ENCODE results near the gene NOG. TPM values are rescaled to one million over a fixed set of nuclear protein-coding genes. Genes with fewer than 3 reads are reported as not detected.

NOG gene
- total RNA-seq, 1 experiment from 2014 or later = not detected

DNA sequence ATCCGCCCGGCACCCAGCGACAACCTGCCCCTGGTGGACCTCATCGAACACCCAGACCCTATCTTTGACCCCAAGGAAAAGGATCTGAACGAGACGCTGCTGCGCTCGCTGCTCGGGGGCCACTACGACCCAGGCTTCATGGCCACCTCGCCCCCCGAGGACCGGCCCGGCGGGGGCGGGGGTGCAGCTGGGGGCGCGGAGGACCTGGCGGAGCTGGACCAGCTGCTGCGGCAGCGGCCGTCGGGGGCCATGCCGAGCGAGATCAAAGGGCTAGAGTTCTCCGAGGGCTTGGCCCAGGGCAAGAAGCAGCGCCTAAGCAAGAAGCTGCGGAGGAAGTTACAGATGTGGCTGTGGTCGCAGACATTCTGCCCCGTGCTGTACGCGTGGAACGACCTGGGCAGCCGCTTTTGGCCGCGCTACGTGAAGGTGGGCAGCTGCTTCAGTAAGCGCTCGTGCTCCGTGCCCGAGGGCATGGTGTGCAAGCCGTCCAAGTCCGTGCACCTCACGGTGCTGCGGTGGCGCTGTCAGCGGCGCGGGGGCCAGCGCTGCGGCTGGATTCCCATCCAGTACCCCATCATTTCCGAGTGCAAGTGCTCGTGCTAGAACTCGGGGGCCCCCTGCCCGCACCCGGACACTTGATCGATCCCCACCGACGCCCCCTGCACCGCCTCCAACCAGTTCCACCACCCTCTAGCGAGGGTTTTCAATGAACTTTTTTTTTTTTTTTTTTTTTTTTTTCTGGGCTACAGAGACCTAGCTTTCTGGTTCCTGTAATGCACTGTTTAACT is 1.0 kb downstream of the NOG start:
- in situ Hi-C loops (cut with HindIII; ENCODE audit: low pct_unique_long_range_greater_than_20kb, low sequenced_read_pairs) = loop anchor here (25.0 kb wide), 1 partner anchor 118 kb away; no protein-coding TSS in a partner anchor
- peak; percentile 8 for DNase-seq (ENCODE audit: low read depth, low spot score)

DNA sequence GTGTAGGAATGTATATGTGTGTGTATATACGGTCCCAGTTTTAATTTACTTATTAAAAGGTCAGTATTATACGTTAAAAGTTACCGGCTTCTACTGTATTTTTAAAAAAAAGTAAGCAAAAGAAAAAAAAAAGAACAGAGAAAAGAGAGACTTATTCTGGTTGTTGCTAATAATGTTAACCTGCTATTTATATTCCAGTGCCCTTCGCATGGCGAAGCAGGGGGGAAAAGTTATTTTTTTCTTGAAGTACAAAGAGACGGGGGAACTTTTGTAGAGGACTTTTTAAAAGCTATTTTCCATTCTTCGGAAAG is 1.6 kb downstream of the NOG start:
- no peak for DNase-seq (ENCODE audit: low read depth, low spot score)
- in situ Hi-C loops (cut with HindIII; ENCODE audit: low pct_unique_long_range_greater_than_20kb, low sequenced_read_pairs) = loop anchor here (25.0 kb wide), 1 partner anchor 117 kb away; no protein-coding TSS in a partner anchor

DNA sequence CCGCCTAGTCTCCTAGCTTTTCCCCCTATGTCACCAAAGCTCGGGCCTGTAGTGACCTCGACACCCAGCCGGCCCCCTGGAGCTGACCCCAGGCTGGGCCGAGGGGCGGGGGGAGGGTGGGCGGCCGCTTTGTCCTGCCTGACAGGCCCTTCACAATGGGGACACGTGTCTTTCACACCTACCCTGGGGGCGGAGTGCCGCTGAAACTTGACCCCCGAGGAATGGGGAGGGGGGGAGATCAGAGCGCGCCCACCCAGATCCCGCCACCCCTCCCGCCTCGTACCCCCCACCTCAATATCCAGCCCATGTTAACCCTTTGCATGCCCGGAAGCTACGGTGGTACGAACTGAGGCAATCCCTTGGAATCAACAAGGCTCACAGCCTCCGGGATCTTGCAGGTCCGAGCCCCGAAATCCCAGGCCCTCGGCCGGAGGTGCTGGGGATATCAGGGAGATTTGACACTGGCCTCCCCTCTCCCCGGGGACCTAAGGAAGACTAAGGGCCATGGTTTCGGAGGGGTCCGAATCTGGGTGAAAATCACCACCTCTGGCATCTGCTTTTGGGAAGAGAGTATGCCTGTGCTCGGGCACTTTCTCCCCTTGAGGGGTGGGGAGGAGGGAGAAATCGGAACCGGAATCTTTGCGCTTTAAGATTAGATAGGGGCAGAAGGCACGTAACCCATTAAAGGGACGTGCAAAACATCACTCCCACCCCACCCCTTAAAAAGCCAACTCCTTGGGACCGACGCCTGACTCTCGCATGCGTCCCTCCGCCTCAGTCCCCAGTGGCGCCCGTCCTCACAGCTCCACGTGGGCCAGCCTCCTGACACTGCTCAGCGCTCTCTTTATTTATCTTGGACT is 2.6 kb downstream of the NOG start:
- DNase-seq (ENCODE audit: low read depth, low spot score) = no peak
- in situ Hi-C loops (cut with HindIII; ENCODE audit: low pct_unique_long_range_greater_than_20kb, low sequenced_read_pairs) = loop anchor here (25.0 kb wide), 1 partner anchor 116 kb away; no protein-coding TSS in a partner anchor

DNA sequence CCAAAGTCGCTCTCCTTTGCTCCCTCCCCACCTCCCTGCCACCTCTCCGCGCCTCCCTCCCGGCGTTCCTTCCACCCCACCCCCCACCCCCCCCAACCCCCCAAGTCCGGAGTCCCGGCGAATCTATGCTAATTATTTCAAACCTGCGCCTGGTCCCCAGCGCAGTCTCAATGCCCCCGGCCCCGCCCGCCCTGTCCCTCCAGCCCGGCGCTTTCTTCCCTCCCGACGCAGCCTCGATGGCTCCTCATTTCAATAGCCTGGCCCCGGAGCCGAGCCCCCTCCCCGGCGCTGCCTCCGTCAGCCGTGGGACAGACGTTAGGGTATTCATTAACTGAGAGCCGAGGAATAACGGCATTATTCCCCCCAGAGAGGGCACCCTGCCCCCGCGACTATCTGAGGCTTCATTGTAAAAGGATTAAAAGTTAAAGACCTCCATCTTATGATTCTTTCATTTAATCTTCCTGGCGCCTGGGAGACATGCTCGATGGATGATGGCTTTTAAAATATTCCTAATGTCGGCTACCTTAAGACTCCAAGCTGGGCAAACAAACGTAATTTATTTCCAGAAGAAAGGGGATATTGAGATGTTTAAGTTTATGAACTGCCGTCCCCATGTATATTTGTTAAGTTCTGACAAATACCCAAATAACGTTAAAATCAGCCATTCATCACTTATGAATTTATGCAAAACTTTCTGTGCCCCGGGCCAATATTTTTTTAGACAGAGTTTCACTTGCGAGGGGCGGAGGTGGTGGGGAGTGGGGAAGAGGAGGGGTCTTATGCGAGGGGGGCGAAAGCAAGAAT is 3.4 kb downstream of the NOG start:
- DNase-seq (ENCODE audit: low read depth, low spot score) = no peak
- in situ Hi-C loops (cut with HindIII; ENCODE audit: low pct_unique_long_range_greater_than_20kb, low sequenced_read_pairs) = loop anchor here (25.0 kb wide), 1 partner anchor 115 kb away; no protein-coding TSS in a partner anchor

DNA sequence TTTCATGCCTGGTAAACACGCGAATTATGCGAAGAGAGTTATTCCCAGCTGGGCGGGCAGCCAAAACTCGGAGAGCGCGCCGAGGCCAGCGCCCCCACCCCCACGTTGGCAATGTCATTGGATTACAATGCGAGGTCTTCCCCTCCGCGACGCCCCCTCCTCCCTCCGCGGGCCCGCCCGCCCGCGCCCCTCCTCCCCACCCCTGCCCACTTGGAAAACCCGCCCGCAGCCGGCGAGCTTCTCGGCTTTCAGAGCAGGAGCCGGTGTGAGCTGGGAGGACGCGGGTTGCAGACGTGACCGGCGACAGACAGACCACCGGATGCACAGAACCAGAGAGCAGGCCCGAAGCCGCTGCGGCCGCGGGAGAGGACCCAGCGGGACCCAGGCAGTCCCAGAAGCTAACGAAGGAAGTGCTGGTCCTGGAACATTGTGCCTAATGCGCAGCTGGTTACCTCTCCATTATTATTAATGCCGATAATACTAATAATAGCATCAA is 4.0 kb downstream of the NOG start:
- DNase-seq (ENCODE audit: low read depth, low spot score) = no peak

DNA sequence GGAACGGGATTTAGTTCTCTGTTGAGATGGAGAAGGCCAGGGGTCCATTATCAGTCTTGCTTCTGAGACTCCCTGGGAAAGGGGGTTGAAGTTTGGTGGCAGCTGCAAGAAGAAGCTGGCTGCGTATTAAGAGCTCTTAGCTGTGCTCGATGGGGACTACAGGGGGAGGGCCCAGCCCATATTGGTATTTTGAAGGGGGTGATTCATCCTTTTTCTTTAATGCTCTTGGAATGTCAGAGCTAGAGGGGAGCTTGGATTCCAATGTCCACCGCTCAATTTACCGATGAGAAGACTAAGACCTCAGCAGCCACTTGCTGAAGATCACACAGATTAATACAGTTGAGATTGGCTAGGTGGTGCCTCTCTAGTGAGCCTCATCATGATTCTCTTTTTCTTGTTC is 5.0 kb downstream of the NOG start:
- in situ Hi-C loops (cut with HindIII; ENCODE audit: low pct_unique_long_range_greater_than_20kb, low sequenced_read_pairs) = loop anchor here (25.0 kb wide), 1 partner anchor 114 kb away; no protein-coding TSS in a partner anchor
- no peak for DNase-seq (ENCODE audit: low read depth, low spot score)

More for the DNA sequence above, 4.0 kb downstream of the NOG start:
- in situ Hi-C loops (cut with HindIII; ENCODE audit: low pct_unique_long_range_greater_than_20kb, low sequenced_read_pairs) = loop anchor here (25.0 kb wide), 1 partner anchor 115 kb away; no protein-coding TSS in a partner anchor

DNA sequence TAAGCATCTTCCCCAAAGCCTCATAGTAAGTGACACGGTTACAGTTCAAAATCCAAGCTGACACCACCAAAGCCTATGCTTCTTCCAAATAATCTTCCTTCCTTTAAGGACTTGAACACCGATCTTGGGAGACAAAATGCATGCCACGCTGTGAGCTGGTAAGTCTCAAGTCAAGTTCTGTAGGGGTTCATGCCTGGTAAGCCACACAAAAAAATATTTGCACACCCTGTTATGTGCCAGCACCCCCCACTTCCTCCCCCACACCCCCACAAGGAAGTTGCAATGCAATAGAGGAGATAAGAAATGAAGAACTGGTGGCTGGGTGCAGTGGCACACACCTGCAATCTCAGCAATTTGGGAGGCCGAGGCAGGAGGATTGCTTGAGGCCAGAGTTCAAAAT is 5.6 kb downstream of the NOG start:
- in situ Hi-C loops (cut with HindIII; ENCODE audit: low pct_unique_long_range_greater_than_20kb, low sequenced_read_pairs) = loop anchor here (25.0 kb wide), 1 partner anchor 113 kb away; no protein-coding TSS in a partner anchor
- no peak for DNase-seq (ENCODE audit: low read depth, low spot score)

DNA sequence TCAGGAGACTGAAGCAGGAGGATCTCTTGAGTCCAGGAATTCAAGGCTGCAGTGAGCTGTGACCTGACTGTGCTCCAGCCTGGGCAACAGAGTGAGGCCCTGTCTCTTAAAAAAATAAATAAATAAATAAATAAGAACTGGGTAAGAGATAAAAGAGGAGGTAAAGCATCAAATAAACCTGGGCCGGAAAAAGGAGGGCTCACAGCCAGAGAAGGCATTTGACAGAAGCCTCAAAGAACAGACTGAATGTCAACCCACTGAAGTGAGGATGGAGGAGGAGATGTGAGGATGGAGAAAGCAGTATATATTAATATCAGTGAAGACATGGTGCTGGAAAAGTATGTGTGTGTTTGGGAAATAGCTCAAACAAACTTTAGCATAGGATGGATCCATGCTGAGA is 6.1 kb downstream of the NOG start:
- DNase-seq (ENCODE audit: low read depth, low spot score) = no peak
- in situ Hi-C loops (cut with HindIII; ENCODE audit: low pct_unique_long_range_greater_than_20kb, low sequenced_read_pairs) = loop anchor here (25.0 kb wide), 1 partner anchor 113 kb away; no protein-coding TSS in a partner anchor

DNA sequence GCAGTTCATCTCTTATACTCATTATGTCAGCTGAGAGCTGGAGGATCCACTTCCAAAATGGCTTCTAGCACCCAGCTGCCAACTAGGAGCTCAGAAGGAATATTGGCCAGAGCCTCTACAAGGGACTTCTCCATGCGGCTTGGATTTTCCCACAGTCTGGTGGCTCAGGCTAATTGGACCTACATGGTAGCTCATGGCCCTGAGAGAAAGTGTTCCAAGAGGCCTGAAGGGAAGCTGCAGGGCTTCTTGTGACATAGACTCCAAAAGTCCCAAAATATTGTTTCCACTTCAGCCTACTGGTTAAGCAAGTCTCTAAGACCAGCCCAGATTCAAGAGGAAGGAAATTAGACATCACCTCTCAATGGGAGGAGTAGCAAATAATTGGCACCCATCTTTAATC is 6.8 kb downstream of the NOG start:
- in situ Hi-C loops (cut with HindIII; ENCODE audit: low pct_unique_long_range_greater_than_20kb, low sequenced_read_pairs) = no loop called here
- no peak for DNase-seq (ENCODE audit: low read depth, low spot score)

DNA sequence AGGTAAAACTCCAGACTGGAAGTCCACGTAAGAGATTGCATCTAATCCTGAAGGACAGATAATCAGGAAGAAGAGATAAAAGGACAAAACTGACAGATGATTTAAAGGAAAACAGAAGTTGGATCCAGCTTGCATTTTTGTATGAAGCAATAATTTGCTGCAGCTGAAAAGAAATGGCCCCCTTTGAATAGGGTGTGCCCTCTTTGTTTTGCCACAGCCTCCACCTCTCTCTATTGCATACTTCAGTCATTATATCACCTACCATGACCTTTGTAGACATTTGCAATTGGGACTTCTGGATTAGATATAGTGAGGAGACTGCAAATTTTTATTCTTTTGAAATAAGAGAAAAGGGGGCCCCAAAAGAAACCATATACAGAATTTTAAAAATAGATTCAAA is 8.1 kb downstream of the NOG start:
- in situ Hi-C loops (cut with HindIII; ENCODE audit: low pct_unique_long_range_greater_than_20kb, low sequenced_read_pairs) = no loop called here
- no peak for DNase-seq (ENCODE audit: low read depth, low spot score)

DNA sequence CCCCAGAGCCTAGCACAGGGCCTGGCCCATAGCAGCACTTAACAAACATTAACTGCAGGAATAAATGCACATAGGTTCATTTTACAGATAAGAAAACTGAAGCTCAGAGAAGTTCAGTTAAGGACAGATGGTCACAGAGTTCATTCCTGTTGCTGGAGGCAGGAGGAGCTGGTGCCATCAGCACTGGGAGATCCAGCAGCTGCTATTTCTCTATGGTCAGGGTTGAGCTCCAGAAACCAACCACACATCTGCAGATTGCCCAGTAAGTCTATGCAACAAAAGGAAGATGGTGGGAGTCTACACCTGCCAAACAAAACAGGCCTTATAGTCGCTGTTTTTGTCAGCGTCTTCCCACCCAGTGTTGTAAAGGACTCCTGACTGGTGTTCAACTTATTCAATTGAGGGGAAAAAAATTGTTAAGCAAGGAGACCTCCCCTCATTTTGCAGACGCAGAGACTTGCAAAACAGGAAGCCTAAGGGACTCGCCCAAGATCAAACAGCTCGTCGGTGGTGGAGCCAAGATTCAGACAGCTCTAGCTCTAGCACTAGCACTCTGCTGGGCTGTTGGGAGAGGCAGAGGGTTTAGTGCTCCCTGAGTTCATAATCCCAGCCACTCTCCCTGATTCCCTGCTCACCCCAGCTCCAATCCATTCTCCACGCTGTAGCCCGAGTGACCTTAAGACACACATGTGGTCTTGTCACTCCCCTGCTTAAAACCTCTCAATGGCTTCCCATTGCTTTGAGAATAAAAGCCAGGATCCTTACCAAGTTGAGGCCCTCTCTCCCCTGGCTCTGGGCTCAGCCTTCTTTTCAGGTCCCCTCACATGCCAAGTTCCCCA is 9.0 kb downstream of the NOG start:
- in situ Hi-C loops (cut with HindIII; ENCODE audit: low pct_unique_long_range_greater_than_20kb, low sequenced_read_pairs) = no loop called here
- no peak for DNase-seq (ENCODE audit: low read depth, low spot score)

DNA sequence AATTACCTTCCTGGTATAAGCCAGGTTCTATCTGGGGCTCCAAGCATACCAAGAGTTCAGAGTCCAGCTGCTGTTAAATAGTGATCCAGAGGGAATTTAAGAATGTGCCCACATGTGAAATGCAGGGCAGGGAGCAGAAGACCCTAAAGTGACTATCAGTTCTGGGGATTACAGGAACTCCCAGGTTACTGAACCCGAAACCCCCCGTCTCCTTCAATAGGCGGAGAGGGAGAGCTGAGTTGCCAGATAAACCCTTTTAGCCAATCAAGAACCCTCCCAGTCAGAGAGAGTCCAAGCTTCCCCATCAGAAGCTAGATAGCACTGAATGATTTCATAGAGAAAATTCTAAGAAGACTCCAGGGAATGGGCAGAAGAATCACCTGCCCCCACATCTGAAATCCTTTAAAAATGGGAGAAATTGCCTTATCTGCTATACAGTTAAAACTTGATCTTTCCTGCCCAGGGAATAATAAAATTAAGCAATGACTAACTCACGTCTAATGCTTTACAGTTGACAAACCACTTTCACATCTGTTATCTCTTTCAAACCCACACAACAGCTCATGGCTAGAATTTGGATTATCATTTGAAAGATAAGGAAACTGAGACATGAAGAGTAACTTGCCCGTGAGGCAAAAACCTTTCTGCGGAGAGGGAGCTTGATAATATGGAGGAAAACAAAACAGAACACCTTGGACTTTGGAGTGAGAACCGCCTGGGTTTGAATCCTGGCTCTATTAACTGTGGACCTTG is 10.2 kb downstream of the NOG start:
- in situ Hi-C loops (cut with HindIII; ENCODE audit: low pct_unique_long_range_greater_than_20kb, low sequenced_read_pairs) = no loop called here
- no peak for DNase-seq (ENCODE audit: low read depth, low spot score)

DNA sequence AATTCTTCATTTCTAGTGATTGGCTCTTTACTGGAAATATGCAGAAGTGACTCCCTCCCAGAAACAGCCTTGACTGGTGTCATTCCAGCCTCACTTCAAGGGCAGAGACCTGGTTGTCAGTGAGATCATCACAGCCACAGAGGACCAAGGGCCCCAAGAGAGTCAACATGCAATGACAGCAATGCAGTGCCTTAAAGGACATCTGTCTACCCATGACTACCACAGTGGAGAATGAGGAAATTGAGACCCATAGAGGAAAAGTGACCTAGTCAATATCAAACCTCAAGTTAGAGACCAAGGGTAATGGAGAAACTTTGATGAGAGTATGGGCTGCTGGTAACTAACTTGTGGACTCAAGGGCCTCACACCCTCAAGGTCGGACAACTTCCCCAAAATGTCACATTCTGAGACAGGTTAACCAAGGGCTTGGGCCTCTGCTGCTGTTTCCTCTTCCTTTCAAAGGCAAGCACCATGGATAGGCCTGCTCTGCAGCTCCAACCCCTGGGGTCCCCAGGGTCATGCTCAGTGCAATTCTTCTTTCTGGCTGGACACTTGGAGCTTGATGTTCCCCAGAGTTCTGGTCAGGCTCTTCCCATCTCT is 11.3 kb downstream of the NOG start:
- no peak for DNase-seq (ENCODE audit: low read depth, low spot score)
- in situ Hi-C loops (cut with HindIII; ENCODE audit: low pct_unique_long_range_greater_than_20kb, low sequenced_read_pairs) = no loop called here

DNA sequence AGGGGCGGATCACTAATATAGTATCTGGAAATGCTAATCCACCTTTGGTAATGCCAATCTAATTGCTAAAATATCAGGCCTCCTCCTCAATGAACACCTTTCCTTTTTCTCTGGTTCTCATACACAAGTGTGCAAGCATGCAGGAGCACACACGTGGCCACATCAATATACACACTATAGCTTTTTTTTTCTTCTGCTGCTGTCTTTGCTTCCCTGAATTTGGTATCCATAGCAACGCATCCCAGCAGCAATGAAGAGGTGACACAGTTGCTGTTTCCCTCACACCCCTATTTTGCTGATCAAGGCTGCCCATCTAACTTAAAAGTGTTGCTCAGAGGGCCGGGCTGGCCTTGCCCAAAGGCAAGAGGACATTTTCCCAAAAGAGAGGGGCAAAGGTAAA is 15.4 kb downstream of the NOG start:
- no peak for DNase-seq (ENCODE audit: low read depth, low spot score)
- in situ Hi-C loops (cut with HindIII; ENCODE audit: low pct_unique_long_range_greater_than_20kb, low sequenced_read_pairs) = no loop called here

DNA sequence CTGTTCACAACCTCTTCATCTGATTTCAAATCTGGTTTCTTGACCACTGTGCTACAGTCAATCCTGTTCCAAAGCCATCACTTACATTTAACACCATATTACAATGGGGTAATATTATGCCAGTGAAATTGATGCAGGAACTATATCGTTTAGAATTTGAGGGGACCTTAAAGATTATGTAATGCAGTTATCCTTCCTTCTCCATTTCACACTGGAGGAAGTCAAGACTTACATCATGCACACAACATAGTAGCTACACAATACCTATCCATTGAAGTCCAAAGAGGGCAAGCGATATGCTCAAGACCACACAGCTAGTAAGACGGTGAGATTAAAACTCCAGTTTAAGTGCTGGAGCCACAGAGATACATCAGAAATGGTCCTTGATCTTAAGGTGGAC is 16.8 kb downstream of the NOG start:
- DNase-seq (ENCODE audit: low read depth, low spot score) = no peak
- in situ Hi-C loops (cut with HindIII; ENCODE audit: low pct_unique_long_range_greater_than_20kb, low sequenced_read_pairs) = no loop called here

DNA sequence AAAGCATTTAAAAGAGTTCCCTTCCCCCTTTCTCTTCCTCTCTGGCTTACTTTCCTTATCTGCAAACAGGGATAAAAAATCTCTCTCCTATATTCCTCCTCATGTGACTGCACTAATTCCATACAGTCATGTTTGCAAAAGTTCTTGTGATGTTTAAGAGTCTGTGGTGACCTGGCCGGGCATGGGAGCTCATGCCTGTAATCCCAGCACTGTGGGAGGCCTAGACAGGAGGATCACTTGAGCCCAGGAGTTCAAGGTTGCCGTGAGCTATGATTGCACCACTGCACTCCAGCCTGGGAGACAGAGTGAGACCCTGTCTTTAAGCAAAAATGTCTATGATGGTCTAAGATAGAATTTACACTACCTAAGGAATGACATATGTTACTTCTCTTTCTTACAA is 19.6 kb downstream of the NOG start:
- in situ Hi-C loops (cut with HindIII; ENCODE audit: low pct_unique_long_range_greater_than_20kb, low sequenced_read_pairs) = no loop called here
- no peak for DNase-seq (ENCODE audit: low read depth, low spot score)
